OCI-LY1 (cell line): ENCODE results near the gene DNAJC3.

Experiments
- EZH2 ChIP-seq: fragments of 200-600 bp; sonication (generic), shearing (Covaris generic); IDR thresholded peaks from 2 replicates; pipeline ENCODE4 v1.8.0; 2017; ENCODE audit warnings: borderline replicate concordance, mixed run types, mild to moderate bottlenecking, antibody characterized with exemption, low read length, moderate library complexity, mixed read lengths
- TF ChIP-seq, protein P1 (sequence below): fragments of 200-600 bp; sonication (generic), shearing (Covaris generic); IDR thresholded peaks from 2 replicates; pipeline ENCODE4 v1.5.1; 2017; ENCODE audit warnings: mild to moderate bottlenecking, antibody characterized with exemption, low read length, moderate library complexity, mixed read lengths

DNA sequence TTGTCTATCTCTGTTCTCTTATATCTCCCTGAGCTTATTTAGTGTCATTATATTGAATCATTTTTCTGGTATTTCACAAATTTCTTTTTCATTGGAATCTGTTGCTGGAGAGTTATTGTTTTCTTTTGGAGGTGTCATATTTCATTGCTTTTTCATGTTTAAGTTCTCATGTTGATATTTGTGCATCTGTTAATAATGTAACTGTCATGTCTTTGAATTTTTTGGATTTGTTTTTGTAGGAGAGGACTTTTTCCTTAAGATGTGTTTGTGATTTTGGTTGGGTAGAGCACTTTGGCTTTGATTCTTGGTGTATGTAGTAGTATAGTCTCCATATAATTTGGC lies 64.0 kb downstream of the DNAJC3 start:
- TF ChIP-seq EZH2: no peak
- TF ChIP-seq, protein P1, sequence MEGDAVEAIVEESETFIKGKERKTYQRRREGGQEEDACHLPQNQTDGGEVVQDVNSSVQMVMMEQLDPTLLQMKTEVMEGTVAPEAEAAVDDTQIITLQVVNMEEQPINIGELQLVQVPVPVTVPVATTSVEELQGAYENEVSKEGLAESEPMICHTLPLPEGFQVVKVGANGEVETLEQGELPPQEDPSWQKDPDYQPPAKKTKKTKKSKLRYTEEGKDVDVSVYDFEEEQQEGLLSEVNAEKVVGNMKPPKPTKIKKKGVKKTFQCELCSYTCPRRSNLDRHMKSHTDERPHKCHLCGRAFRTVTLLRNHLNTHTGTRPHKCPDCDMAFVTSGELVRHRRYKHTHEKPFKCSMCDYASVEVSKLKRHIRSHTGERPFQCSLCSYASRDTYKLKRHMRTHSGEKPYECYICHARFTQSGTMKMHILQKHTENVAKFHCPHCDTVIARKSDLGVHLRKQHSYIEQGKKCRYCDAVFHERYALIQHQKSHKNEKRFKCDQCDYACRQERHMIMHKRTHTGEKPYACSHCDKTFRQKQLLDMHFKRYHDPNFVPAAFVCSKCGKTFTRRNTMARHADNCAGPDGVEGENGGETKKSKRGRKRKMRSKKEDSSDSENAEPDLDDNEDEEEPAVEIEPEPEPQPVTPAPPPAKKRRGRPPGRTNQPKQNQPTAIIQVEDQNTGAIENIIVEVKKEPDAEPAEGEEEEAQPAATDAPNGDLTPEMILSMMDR: no peak
